NCI-H187 (cell line): ENCODE data around the gene ADAMTSL1.

ENCODE experiments used
- DNase-seq, 2 experiments: peaks; one replicate each; lab custom pipeline; 2025; lab: John Stamatoyannopoulos, UW

ADAMTSL1 gene

GRCh38 chr9:18666986-18667772, 193.2 kb downstream of the ADAMTSL1 start:
- DNase-seq, result no peak

- DNase-seq, result no peak
These were observed 195.0 kb downstream of the ADAMTSL1 start for GRCh38 chr9:18668944-18669343.

GRCh38 chr9:18672706-18673105, 198.8 kb downstream of the ADAMTSL1 start:
- no peak for DNase-seq

GRCh38 chr9:18673179-18673578, 199.2 kb downstream of the ADAMTSL1 start:
- DNase-seq, result no peak

GRCh38 chr9:18675332-18675731, 201.4 kb downstream of the ADAMTSL1 start:
- DNase-seq, result no peak

- no peak for DNase-seq
These were observed 202.0 kb downstream of the ADAMTSL1 start for GRCh38 chr9:18675973-18676372.

- no peak for DNase-seq
These were observed 202.6 kb downstream of the ADAMTSL1 start for GRCh38 chr9:18676525-18676924.

- no peak for DNase-seq
These were observed 205.1 kb downstream of the ADAMTSL1 start for GRCh38 chr9:18678821-18679590.

- no peak for DNase-seq
These were observed 209.0 kb downstream of the ADAMTSL1 start for GRCh38 chr9:18682907-18683306.

GRCh38 chr9:18683312-18683711, 209.4 kb downstream of the ADAMTSL1 start:
- no peak for DNase-seq

GRCh38 chr9:18683851-18684250, 209.9 kb downstream of the ADAMTSL1 start:
- no peak for DNase-seq

- DNase-seq, result no peak
These were observed 210.8 kb downstream of the ADAMTSL1 start for GRCh38 chr9:18684593-18685317.

GRCh38 chr9:18688581-18689565, 214.9 kb downstream of the ADAMTSL1 start:
- no peak for DNase-seq

GRCh38 chr9:18689921-18690320, 216.0 kb downstream of the ADAMTSL1 start:
- no peak for DNase-seq

- no peak for DNase-seq
These were observed 218.3 kb downstream of the ADAMTSL1 start for GRCh38 chr9:18692268-18692667.

- no peak for DNase-seq
These were observed 219.0 kb downstream of the ADAMTSL1 start for GRCh38 chr9:18692962-18693361.

- no peak for DNase-seq
These were observed 221.2 kb downstream of the ADAMTSL1 start for GRCh38 chr9:18694959-18695668.

- no peak for DNase-seq
These were observed 225.0 kb downstream of the ADAMTSL1 start for GRCh38 chr9:18698992-18699391.

- DNase-seq, result no peak
These were observed 225.8 kb downstream of the ADAMTSL1 start for GRCh38 chr9:18699764-18700163.

GRCh38 chr9:18700714-18701113, 226.8 kb downstream of the ADAMTSL1 start:
- DNase-seq, result no peak
